GM10266 (cell line): ENCODE data around the gene FOXP1.

Source experiments
- DNase-seq: peaks from one replicate; pipeline ENCODE4 v3.0.0; 2012; ENCODE audit errors: extremely low spot score
- TF ChIP-seq, protein P1 (sequence below): IDR thresholded peaks from 2 replicates; pipeline ENCODE4 v1.5.1; 2012; ENCODE audit warnings: mild to moderate bottlenecking, low read depth; ENCODE audit not compliant: control insufficient read depth, insufficient read depth; ENCODE audit errors: missing control alignments

Gene FOXP1

DNA sequence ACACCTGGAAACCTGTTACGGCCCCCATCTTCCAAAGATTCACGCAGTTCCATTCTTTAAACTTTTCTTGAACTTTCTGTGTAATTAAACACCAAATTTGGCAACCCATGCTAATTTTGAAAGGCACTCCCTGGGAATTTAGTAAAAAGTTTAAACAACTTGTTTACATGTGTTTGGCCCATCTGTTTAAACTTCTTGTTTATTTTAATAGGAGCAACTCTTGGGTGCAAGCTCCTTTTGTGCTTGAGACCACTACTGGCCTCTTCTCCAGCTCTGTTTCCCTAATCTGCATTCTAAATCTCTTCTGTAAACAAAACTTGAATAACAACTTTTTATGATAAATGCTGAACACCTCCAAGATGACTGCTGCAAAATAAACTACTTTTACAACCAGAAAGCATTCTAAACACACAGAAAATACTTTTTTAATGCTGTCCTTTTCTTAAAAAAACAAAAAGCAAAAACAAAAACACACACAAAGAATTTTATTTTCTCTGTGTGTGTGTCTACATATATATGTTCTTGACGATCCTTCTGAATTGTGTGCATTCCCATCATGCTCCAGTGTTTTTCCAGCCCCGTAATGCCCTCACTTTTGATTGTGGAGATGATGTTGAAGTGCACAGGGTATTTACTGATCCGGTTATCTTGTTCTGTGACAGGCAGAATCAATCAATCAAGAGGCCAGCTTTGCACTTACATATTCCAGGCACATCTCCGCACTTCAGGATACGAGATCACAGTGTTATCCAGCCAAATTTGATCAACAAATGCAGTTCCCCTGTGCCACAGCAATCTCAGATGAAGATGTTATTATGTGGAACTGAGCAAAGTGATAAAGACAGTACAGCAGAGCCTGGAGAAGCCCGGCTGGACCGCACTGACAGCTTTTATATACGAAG is 416.9 kb downstream of the FOXP1 start:
- TF ChIP-seq, protein P1, sequence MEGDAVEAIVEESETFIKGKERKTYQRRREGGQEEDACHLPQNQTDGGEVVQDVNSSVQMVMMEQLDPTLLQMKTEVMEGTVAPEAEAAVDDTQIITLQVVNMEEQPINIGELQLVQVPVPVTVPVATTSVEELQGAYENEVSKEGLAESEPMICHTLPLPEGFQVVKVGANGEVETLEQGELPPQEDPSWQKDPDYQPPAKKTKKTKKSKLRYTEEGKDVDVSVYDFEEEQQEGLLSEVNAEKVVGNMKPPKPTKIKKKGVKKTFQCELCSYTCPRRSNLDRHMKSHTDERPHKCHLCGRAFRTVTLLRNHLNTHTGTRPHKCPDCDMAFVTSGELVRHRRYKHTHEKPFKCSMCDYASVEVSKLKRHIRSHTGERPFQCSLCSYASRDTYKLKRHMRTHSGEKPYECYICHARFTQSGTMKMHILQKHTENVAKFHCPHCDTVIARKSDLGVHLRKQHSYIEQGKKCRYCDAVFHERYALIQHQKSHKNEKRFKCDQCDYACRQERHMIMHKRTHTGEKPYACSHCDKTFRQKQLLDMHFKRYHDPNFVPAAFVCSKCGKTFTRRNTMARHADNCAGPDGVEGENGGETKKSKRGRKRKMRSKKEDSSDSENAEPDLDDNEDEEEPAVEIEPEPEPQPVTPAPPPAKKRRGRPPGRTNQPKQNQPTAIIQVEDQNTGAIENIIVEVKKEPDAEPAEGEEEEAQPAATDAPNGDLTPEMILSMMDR, result no peak
- DNase-seq, result no peak

DNA sequence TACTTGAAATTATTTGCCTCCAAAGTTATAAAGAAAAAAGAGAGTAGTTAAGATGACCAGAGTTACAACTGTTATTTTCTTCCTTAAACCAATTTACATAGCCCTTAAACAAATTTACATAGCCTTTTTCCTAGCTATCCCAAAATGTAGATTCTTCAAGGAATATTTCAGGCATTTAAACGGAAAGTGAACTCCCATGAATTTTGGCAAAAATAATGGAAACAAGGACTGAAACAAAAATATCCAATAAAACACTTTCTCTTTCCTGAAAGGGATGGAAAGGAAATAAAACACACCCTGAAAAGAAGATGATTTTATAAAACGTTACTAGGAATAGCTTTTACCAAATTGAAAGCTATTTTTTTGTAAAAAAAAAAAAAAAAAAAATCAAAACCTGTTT is 418.6 kb downstream of the FOXP1 start:
- TF ChIP-seq, protein P1, result no peak
- DNase-seq, result no peak

- DNase-seq, result no peak
- TF ChIP-seq, protein P1, result no peak
These were observed 420.2 kb downstream of the FOXP1 start for GRCh38 chr3:71163198-71163918.

- TF ChIP-seq, protein P1, result no peak
- DNase-seq, result no peak
These were observed 421.3 kb downstream of the FOXP1 start for GRCh38 chr3:71162221-71162620.

- TF ChIP-seq, protein P1, result no peak
- DNase-seq, result no peak
These were observed 422.6 kb downstream of the FOXP1 start for GRCh38 chr3:71160785-71161546.

- no peak for DNase-seq
- TF ChIP-seq, protein P1, result no peak
These were observed 427.4 kb downstream of the FOXP1 start for GRCh38 chr3:71156062-71156665.
